ENCODE data around the gene PRKCB. TPM values are rescaled to one million over a fixed set of nuclear protein-coding genes. Genes with fewer than 3 reads are reported as not detected.

The PRKCB gene
- total and polyA plus RNA-seq, 8 donors: 13.5 to 74.3 (median 57.0) TPM

- peak; percentile 87 for ATAC-seq
- H3K4me3 ChIP-seq: no peak overlapping the region
- TF ChIP-seq, protein P1, sequence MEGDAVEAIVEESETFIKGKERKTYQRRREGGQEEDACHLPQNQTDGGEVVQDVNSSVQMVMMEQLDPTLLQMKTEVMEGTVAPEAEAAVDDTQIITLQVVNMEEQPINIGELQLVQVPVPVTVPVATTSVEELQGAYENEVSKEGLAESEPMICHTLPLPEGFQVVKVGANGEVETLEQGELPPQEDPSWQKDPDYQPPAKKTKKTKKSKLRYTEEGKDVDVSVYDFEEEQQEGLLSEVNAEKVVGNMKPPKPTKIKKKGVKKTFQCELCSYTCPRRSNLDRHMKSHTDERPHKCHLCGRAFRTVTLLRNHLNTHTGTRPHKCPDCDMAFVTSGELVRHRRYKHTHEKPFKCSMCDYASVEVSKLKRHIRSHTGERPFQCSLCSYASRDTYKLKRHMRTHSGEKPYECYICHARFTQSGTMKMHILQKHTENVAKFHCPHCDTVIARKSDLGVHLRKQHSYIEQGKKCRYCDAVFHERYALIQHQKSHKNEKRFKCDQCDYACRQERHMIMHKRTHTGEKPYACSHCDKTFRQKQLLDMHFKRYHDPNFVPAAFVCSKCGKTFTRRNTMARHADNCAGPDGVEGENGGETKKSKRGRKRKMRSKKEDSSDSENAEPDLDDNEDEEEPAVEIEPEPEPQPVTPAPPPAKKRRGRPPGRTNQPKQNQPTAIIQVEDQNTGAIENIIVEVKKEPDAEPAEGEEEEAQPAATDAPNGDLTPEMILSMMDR (IDR thresholded peaks at IDR 0.05): peak; percentile 58 to 67
- H3K27me3 ChIP-seq: peaks cover 10 to 65% of the 10 kb centered on the region in 2 donors
- no peaks in the 10 kb centered on the region for H3K36me3 ChIP-seq
- no peaks in the 10 kb centered on the region for H3K4me1 ChIP-seq
- DNase-seq: peak in 2 of 4 donors; percentile 28 to 42
- H3K27ac ChIP-seq: no peak overlapping the region
- H3K9me3 ChIP-seq: no peaks in the 10 kb centered on the region
- intact Hi-C loops (cut with DNase I): loop anchor here in 1 of 2 donors (10.0 kb wide), 1 partner anchor 528 kb away; no protein-coding TSS in a partner anchor
Observed at GRCh38 chr16:24253192-24253591, 417.4 kb downstream of the PRKCB start.

- Histone ChIP-seq H3K4me3 (no peak within 1 kb of the TSS), H3K27me3 (peaks cover 10 to 74% of the 10 kb centered on the region in 2 donors), H3K4me1 (no peaks in the 10 kb centered on the region), H3K27ac (no peak within 1 kb of the TSS), H3K36me3 (no peaks in the 10 kb centered on the region), H3K9me3 (no peaks in the 10 kb centered on the region)
- ATAC-seq (peak; percentile 87), DNase-seq (peak; percentile 47 to 88 (median 78))
- TF ChIP-seq, protein P1 (IDR thresholded peaks at IDR 0.05): no peak
- intact Hi-C loops (cut with DNase I): loop anchor here in 1 of 2 donors (10.0 kb wide), 1 partner anchor 531 kb away; no protein-coding TSS in a partner anchor
Observed at GRCh38 chr16:24255456-24256371, 419.9 kb downstream of the PRKCB start, which contains the start of gene CACNG3. CACNG3 (plus strand) TSS chr16:24256335; CDS start chr16:24256755, 420 bp downstream.

GRCh38 chr16:24257958-24258357 is 422.2 kb downstream of the PRKCB start:
- intact Hi-C loops (cut with DNase I): loop anchor here in 1 of 2 donors (10.0 kb wide), 1 partner anchor 533 kb away; no protein-coding TSS in a partner anchor
- Histone ChIP-seq H3K4me1 (no peaks in the 10 kb centered on the region), H3K9me3 (no peaks in the 10 kb centered on the region), H3K4me3 (no peak overlapping the region), H3K27ac (no peak overlapping the region), H3K27me3 (peaks cover 10 to 80% of the 10 kb centered on the region in 2 donors), H3K36me3 (no peaks in the 10 kb centered on the region)
- TF ChIP-seq, protein P1 (IDR thresholded peaks at IDR 0.05): no peak
- no peak for DNase-seq
- no peak for ATAC-seq

GRCh38 chr16:24258791-24259190 is 423.0 kb downstream of the PRKCB start:
- Histone ChIP-seq H3K36me3 (no peaks in the 10 kb centered on the region), H3K27me3 (peaks cover 10 to 72% of the 10 kb centered on the region in 2 donors), H3K4me3 (no peak overlapping the region), H3K27ac (no peak overlapping the region), H3K9me3 (no peaks in the 10 kb centered on the region), H3K4me1 (no peaks in the 10 kb centered on the region)
- DNase-seq (no peak), ATAC-seq (no peak)
- intact Hi-C loops (cut with DNase I): loop anchor here in 1 of 2 donors (10.0 kb wide), 1 partner anchor 534 kb away; no protein-coding TSS in a partner anchor
- TF ChIP-seq, protein P1 (IDR thresholded peaks at IDR 0.05): no peak

DNA sequence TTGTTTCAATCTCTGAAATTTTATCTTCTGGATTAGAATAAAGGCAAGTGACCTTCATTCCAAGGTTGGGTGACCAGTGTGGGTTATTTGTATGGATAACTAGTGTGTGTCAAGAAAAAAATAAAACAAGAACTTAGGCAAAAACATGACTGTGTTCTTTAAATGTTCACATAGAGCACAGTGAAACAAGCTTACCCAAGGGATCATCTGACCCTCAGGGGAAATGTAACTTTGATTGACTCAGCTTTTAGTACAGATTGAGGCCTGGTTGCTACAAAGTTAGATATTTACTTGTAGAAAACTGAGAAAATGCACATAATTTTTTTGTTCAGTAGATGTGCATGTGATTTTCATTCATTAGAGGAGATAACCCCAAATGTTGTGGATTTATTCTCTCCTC is 427.0 kb downstream of the PRKCB start:
- Histone ChIP-seq H3K4me3 (no peak overlapping the region), H3K36me3 (no peaks in the 10 kb centered on the region), H3K27me3 (peaks cover 0 to 34% of the 10 kb centered on the region in 2 donors), H3K4me1 (no peaks in the 10 kb centered on the region), H3K27ac (no peak overlapping the region), H3K9me3 (no peaks in the 10 kb centered on the region)
- DNase-seq: no peak
- intact Hi-C loops (cut with DNase I): no loop called here
- ATAC-seq: no peak
- TF ChIP-seq, protein P1 (IDR thresholded peaks at IDR 0.05): no peak
